ENCODE data around the gene CYRIA.

CYRIA gene

DNA sequence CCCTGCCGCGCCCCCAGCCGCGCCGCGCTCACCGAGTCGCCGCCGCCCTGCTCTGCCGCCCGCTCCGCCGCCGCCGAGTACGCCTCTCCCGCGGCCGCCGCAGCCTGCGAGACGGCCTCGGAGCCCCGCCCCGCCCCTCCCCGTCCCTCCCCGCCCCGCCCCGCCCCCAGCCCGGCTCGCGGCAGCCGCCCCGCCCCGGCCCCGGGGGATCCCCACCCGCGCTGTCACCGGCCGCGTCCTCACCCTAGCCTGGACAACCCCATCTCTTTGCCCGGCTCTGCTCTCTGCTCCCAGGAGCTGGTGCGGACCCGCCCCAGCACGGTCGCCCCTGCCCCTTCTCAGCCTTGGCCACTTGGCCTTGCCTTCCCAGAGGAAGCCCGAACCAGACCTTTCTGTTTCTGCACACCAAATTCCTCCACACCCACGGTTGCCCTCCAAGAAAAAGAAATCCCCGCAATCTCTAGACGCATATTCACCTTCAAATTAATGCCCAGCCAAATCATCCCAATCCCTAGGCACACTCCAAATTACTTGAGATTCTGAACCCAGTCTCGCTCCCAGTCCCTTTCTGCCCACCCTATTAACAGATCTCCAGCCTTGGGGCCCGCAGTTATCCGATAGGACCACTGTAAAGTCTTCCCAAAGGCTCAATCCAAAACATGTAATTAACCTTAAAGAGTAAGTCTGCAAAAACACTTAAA is at the start of gene CYRIA:
TSS of gene CYRIA (minus strand) at position 87 of the 701 bp plus-strand sequence. CDS start 77,715 bp downstream, outside the sequence.
- peak; percentile 59 for DNase-seq
- in situ Hi-C loops (cut with HindIII; ENCODE audit: low pct_ligation_motif_present, low pct_unique_long_range_greater_than_20kb, low sequenced_read_pairs): no loop called here

DNA sequence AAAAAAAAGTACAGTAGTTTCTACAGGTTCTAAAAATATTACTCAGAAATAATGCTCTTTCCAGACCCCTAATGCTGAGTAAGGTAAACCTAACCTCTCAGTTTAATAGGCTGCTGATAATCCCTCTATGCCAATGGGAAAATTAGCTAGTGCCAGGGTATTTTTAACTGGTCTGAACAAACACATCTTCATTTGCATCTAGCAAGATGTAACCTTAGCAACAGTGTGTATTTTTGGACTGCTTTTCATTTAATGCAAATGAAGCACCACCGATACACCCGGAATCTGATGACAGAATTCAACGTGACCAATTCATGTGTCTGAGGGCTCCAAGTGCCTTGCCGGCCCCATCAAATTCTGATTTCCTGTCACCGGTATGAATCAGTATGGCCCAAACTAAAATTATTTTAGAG is 47.4 kb upstream of the CYRIA start:
- in situ Hi-C loops (cut with HindIII; ENCODE audit: low pct_ligation_motif_present, low pct_unique_long_range_greater_than_20kb, low sequenced_read_pairs): no loop called here
- no peak for DNase-seq

DNA sequence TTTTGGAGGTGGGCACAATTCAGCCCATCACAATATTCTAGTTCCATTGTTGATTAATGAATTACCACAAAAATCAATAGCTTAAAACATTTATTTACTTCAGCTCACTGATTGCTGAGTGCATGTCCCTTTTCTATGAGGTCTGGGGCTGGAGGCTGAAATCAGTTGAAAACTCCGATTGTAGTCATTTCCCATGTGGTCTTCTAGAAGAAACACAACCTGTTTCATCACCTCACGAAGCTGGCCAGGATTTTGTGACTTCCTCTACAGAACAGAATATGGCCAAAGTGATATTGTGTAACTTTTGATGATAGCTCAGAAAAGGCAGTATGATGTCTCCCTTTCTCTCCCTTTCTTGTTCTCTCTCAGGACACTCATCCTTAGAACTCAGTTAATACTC is 44.1 kb upstream of the CYRIA start:
- no peak for DNase-seq
- in situ Hi-C loops (cut with HindIII; ENCODE audit: low pct_ligation_motif_present, low pct_unique_long_range_greater_than_20kb, low sequenced_read_pairs): no loop called here

DNA sequence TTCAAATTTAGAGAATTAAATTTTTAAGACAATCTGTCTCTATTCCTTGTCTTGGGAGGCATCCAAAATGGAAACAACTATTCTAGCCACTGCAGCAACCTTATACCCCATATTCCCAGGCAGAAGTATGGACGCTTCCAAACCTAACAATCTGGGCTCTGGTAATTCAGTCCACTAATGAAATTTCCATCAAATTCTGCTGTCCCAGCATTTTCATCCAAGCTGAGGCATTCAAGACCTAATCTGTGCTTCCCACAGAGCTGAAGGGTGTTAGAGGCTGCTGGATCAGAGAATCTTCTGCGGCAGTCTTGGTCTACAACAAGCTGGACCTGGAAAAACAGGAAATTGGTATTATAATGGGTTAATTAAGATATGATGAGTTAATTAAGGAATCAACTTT is 42.5 kb upstream of the CYRIA start:
- no peak for DNase-seq
- in situ Hi-C loops (cut with HindIII; ENCODE audit: low pct_ligation_motif_present, low pct_unique_long_range_greater_than_20kb, low sequenced_read_pairs): no loop called here

DNA sequence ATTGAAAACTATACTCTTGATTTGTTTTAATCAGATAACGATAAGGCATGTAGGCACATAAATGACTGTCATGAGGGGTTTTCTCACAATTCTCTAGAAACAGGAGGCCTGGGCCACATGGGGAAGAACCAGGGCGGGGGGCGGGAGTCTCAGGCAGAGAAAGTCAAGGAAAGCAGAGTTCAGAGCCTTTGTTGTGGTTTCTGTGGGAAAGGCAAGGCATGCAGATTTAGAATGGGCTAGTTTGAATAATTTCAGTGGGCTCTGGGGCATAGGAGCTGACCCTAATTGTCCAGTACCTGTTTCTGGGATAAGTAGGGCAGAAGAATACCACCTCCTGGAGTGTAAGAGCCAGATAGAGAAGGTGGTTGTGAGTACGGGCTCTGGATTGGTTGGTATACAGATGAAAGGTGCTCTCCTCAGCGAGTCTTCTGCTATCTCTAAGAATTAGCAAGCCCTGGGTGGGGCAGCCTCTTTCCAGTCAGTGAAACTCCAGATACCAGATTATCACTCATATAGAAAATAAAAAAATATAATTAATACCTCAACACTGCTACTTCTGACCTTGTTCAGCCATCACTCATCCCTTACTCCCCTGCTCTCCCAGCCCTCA is 41.5 kb upstream of the CYRIA start:
- DNase-seq: no peak
- in situ Hi-C loops (cut with HindIII; ENCODE audit: low pct_ligation_motif_present, low pct_unique_long_range_greater_than_20kb, low sequenced_read_pairs): no loop called here

DNA sequence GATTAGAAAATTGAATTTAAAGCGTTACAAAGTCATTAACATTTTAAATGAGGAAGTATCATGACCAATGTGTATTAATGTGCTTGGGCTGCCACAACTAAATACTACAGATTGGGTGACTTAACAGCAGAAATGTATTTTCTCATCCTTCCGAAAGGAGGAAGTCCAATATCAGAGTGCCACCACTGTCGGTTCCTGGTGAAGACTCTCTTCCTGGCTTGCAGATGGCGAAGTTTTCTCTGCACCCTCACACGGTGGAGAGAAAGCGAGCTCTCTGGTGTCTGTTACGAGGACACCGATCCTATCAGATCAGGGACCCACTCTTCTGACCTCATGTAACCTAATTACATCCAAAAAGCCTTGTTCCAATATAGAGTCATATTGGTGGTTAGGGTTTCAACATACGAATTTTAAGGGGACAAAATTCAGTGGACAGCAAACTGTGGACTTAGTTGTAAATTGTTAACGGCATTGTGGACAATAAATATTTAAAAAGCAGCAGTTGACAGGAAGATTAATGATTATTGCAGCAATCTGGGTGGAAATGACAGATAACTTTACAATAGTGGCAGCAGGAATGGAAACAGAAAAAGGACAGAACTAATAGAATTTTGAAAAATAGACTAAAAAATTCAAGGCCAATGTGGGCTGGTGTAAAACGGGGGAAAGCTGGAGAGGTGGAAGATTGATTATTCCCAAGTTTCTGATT is 35.1 kb upstream of the CYRIA start:
- in situ Hi-C loops (cut with HindIII; ENCODE audit: low pct_ligation_motif_present, low pct_unique_long_range_greater_than_20kb, low sequenced_read_pairs): no loop called here
- DNase-seq: no peak

DNA sequence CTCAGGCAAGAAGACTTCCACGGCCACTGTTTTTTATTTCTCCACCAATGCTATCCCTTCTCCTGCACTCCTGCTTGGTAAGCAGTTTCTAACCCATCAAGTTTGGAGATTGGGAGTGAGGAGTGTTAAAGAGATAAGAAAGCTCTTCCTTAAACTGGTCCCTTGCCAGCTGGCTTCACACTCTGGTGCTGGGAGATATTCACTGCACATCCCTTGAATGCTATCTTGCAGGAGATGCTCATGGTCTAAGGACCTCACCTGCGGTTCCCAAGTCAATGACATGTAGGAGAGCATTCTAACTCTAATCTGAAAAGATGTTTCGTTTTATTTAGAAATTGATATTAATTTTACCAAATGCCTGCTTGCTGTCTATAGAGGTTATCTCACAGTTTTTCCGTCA is 28.2 kb upstream of the CYRIA start:
- no peak for DNase-seq
- in situ Hi-C loops (cut with HindIII; ENCODE audit: low pct_ligation_motif_present, low pct_unique_long_range_greater_than_20kb, low sequenced_read_pairs): no loop called here

DNA sequence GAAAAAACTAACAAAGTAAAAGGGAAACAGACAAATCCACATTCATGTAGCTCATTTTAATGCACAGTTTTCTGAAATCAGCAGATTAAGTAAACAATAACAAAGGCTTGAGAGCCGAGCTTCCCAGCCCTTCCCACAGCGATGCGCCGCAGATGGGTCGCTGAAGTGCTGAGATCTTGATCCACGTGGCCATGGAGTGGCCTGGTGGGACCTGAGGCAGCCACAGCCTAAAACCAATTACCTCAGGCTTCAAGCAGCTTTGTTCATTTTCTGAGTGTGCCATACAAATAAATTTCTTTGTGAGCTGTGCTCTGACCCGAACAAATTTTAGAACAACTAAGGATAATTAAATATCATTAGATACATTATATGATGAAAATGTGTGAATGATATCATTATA is 25.6 kb upstream of the CYRIA start:
- DNase-seq: no peak
- in situ Hi-C loops (cut with HindIII; ENCODE audit: low pct_ligation_motif_present, low pct_unique_long_range_greater_than_20kb, low sequenced_read_pairs): no loop called here

DNA sequence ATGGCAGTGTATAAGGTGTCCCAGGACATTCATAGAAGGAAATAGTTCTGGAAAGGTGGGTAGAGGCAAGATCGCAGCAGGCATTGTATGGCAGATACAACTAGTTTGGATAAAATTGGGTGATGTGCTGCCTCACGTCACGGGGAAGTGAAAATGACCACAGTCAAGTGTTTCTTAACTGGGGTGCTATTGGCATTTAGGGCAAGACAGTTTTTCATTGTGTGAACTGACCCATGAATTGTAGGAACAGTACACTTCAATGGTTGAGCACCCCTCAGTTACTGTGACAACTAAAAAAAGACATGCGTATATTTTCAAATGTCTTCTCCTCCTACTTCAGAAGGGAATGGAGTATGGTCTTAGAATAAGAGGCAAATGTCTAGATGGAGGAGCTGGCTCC is 22.3 kb upstream of the CYRIA start:
- in situ Hi-C loops (cut with HindIII; ENCODE audit: low pct_ligation_motif_present, low pct_unique_long_range_greater_than_20kb, low sequenced_read_pairs): no loop called here
- DNase-seq: no peak

DNA sequence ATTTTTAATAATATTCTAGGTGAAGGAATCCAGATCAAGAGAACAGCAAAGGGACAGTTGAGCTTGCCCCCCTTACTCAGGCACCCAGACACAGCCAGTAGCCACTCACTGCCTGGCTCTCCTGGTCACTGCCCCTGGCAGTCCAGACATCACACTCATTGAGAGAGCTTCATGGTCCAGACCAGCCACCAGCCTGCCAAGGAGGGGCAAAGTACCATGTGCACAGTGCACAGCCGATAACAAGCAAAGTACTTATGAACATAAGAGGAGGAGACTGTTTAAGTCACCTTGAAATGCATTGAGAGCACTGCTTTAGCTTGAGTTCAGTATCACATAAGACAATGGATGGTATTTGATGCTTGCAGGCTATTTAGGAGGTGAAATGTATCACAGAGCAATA is 21.6 kb upstream of the CYRIA start:
- in situ Hi-C loops (cut with HindIII; ENCODE audit: low pct_ligation_motif_present, low pct_unique_long_range_greater_than_20kb, low sequenced_read_pairs): no loop called here
- DNase-seq: no peak

DNA sequence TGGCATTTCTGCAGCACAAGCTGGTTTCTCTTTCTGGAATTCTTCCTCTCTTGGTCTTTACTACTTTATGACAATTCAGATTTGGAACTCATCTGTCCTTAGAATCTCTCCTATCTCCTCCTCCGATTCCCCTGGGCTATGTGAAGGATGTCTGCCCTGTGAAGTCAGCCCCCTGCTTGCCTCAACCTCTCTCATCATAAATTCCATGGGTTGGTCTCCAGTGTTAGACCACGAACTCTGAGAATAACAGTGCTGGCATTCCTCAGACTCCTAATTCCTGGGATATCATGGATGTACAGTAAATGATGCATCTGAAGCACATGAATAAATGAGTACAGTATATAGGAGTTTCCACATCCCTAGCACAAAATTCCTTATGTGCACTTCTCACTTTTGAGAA is 21.0 kb upstream of the CYRIA start:
- DNase-seq: no peak
- in situ Hi-C loops (cut with HindIII; ENCODE audit: low pct_ligation_motif_present, low pct_unique_long_range_greater_than_20kb, low sequenced_read_pairs): no loop called here

DNA sequence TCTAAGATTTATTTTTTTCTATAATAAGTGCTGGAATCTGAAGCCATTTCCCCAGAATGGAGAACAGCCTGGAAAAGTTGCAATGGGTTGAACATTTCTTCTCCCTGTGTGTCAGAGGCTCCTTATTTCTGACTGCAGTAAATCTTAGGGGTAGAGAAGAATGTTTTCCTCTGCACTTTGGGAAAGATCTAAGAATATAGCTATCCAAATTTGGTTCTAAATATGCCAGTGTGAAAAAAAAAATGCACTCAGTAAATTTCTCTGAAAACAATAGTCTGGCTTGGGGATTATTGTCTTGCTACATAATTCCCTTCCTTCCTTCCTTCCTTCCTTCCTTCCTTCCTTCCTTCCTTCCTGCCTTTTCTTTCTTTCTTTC is 19.7 kb upstream of the CYRIA start:
- in situ Hi-C loops (cut with HindIII; ENCODE audit: low pct_ligation_motif_present, low pct_unique_long_range_greater_than_20kb, low sequenced_read_pairs): no loop called here
- no peak for DNase-seq

DNA sequence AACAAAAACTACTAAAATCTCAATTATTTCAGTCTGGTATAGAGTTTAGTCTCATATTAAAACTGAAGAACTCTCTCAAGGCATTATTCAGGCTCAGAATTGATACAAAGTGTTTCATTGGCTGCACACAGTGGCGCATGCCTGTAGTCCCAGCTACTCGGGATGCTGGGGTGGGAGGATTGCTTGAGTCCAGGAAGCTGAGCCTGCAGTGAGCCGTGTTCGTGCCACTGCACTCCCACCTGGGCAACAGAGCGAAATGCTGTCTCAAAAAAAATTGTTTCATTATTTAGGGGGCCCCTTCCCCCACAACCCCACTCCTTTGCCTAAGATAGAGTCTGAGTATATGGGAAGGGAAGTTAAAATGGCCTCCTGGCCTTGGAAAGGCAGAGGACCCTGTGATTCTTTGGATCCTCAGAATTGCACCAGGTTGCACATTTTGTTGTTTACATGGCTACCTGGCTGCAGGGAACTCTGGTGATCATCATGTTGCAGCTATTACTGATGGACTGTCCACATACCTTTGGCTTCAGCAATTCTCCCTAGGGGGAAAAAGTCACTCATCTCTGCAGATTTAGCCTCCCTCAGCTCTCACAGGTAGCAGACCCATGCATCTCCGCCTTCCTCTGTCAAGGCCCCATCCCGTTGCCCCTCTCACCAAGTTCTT is 19.2 kb upstream of the CYRIA start:
- no peak for DNase-seq
- in situ Hi-C loops (cut with HindIII; ENCODE audit: low pct_ligation_motif_present, low pct_unique_long_range_greater_than_20kb, low sequenced_read_pairs): no loop called here

DNA sequence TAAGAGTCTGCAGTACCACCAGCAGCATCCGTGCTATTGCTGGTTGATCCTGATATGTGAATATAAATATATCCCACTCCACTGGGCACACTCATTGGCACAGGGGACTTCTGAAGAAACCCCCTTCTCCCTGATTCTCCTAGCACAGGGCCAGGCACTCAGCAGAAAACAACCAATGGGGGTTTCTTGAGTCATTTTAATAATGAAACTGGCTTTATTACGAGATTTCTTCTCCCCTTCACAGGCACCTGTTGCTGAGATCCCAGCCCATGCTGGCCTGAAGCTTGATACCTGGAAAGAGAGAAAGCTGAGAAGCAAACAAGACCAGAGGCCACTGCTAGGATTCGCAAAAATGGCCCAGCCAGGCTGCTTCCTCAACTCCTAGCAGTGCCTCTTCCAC is 17.9 kb upstream of the CYRIA start:
- in situ Hi-C loops (cut with HindIII; ENCODE audit: low pct_ligation_motif_present, low pct_unique_long_range_greater_than_20kb, low sequenced_read_pairs): no loop called here
- DNase-seq: no peak

DNA sequence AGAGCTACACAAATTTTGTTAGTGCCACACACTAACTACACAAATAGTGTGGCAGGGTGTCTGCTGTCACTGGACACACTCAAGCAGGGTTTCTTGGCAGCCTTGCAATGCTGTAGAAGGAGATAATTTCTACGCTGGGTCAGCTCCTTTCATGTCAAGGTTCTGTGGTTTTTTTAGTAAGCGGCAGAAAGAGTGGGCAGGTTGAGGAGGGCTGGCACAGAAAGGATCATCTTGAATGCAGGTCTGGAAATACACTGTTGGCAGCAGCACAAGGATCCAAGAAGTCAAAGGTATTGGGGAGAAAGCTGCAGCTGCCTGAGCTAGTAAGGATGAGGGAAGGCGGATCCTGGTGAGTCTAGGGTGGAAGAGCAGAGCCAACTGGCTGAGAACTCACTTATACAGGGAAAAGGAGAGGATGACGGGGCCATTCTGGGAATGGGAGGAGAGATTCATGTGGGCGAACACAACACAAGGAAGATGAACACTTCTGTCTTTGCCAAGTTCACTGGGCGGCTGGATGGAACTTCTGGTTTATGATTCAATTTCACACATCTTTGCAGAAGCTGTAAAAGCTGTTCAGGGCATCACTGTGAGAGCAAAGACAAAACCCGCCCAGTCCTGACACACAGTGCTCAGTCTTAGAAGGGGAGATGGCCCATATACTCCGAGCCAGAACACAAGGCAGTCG is 16.9 kb upstream of the CYRIA start:
- DNase-seq: no peak
- in situ Hi-C loops (cut with HindIII; ENCODE audit: low pct_ligation_motif_present, low pct_unique_long_range_greater_than_20kb, low sequenced_read_pairs): no loop called here

DNA sequence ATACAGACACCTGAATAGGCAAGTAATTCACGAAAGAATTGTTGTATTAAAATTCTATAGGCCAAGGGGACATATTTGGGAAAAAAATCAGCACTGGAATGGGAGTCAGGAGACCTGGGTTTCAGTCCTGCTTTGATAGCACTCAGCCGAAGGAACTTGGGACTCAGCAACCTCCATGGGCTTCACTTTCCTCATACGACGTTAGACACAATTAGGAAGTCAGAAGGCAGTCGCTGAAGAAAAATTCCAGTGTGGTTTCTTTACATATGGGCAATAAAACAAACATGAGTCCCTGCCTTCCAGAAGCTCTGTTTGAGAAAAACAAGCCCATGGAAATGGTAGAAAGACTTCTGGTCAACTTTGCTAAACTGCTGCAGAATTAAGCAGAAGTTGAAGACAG is 15.1 kb upstream of the CYRIA start:
- in situ Hi-C loops (cut with HindIII; ENCODE audit: low pct_ligation_motif_present, low pct_unique_long_range_greater_than_20kb, low sequenced_read_pairs): no loop called here
- no peak for DNase-seq

DNA sequence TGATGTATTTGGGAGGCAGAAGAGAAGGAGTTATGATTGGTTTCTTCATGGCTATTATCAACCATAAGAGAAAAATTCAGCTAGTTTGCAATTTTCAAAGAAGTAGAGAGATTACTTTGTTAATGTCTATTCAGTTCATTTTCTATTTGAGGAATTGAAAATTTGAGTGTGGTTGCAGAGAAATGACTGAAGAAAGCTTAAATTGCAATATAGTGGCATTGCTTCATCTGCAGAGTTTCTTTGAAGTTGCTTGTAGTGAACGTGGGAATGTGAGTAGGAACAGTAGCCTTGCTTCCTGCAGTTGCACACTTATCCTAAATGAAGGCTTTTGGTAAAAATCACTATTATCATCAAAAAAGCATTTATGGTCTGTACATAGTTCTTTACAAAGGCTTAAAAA is 14.7 kb upstream of the CYRIA start:
- no peak for DNase-seq
- in situ Hi-C loops (cut with HindIII; ENCODE audit: low pct_ligation_motif_present, low pct_unique_long_range_greater_than_20kb, low sequenced_read_pairs): no loop called here

DNA sequence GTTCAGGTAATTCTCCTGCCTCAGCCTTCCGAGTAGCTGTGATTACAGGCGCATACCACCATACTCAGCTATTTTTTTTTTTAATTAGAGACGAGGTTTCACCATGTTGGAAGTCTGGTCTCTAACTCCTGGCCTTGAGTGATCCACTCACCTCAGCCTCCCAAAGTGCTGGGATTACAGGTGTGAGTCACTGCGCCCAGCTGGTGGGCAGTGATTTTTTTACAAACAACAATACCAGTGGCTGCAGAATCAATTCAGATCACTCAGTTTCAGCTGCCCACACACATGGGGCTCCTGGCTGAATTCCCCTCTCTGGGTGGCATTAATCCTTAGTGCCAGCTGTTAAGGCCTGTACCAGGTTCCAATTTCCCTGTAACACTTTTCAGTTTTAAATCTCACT is 13.3 kb upstream of the CYRIA start:
- in situ Hi-C loops (cut with HindIII; ENCODE audit: low pct_ligation_motif_present, low pct_unique_long_range_greater_than_20kb, low sequenced_read_pairs): no loop called here
- DNase-seq: no peak

DNA sequence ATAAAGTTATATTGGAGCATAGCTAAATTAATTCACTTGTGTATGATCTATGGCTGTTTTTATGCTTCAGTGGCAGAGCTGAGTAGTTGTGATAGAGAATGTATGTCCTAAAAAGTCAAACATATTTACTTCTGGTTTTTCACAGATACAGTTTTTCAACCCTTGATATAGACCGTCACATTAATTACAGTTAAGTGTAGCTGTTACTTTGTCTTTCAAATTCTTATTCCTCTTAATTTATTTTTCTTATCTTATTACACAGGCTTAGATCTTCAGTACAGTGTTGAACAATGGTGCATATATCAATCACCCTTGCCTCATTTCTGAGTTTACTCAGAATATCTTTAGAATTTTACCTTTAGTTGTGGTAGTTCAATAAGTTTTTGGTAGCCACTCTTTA is 12.2 kb upstream of the CYRIA start:
- no peak for DNase-seq
- in situ Hi-C loops (cut with HindIII; ENCODE audit: low pct_ligation_motif_present, low pct_unique_long_range_greater_than_20kb, low sequenced_read_pairs): no loop called here

Data from ACHN (cell line).